Measurements from ENCODE around the gene C17orf58.
"Not testable (repeated sequence)": the region's sequence is repeated elsewhere in the genome, so short reads cannot be mapped to it uniquely, and the experiment has no call there.

C17orf58 gene

GRCh38 chr17:68019336-68019674, 23.0 kb upstream of the C17orf58 start:
- H3K27ac ChIP-seq (replicated peaks): no peak overlapping the region
- no peaks in the 10 kb centered on the region for H3K27me3 ChIP-seq (ENCODE audit: insufficient read depth, poor library complexity, severe bottlenecking)
- no peak for DNase-seq (ENCODE audit: low read depth in 1 of 2, low spot score in 1 of 2)
- 0 out of 2 replicates have a peak overlapping the region, but pooled peaks have one; percentile 7 for H3K4me3 ChIP-seq (replicated peaks; ENCODE audit: insufficient read depth, low read length)
- TF ChIP-seq SPI1 (IDR thresholded peaks at IDR 0.05; ENCODE audit: borderline replicate concordance, low read depth) (no peak), GABPA (IDR thresholded peaks at IDR 0.05; ENCODE audit: low read depth) (no peak), REST (IDR thresholded peaks at IDR 0.05; ENCODE audit: insufficient replicate concordance, low read depth) (no peak), POLR2AphosphoS5 (IDR thresholded peaks at IDR 0.05; ENCODE audit: low read depth) (no peak), CTCF (IDR thresholded peaks at IDR 0.05; ENCODE audit: insufficient read depth, low read length) (no peak)

DNA sequence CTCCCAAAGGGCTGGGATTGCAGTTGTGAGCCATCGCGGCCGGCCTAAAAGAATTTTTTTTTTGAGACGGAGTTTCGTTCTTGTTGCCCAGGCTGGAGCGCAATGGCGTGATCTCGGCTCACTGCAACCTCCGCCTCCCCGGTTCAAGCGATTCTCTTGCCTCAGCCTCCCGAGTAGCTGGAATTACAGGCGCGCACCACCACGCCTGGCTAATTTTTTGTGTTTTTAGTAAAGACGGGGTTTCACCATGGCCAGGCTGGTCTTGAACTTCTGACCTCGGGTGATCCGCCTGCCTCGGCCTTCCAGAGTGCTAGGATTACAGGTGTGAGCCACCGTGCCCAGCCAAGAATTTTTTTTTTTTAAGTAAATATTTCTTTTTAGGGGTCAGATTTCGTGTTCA, 22.2 kb upstream of the C17orf58 start:
- DNase-seq (ENCODE audit: low read depth in 1 of 2, low spot score in 1 of 2): not testable (repeated sequence)

DNA sequence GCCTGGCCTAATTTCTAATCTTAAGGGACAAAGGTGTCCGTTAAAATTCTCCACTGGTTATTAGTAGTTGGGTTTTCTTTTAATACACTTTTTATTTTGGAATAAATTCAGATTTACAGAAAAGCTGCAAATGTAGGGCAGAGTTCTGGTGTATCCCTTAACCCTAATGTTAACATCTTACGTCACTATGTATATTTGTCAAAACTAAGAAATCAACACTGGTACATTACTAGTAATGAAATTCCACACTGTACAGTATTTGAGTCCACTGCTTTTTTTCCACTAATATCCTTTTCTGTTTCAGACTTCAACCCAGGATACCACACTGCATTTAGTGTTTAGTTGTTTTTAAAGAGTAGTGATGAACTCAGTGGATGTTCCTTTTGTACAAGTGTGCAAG, 20.6 kb upstream of the C17orf58 start:
- DNase-seq (ENCODE audit: low read depth in 1 of 2, low spot score in 1 of 2): no peak
- Histone ChIP-seq H3K4me3 (replicated peaks; ENCODE audit: insufficient read depth, low read length) (no peak overlapping the region), H3K27me3 (ENCODE audit: insufficient read depth, poor library complexity, severe bottlenecking) (no peaks in the 10 kb centered on the region), H3K27ac (replicated peaks) (no peak overlapping the region)
- TF ChIP-seq POLR2AphosphoS5 (IDR thresholded peaks at IDR 0.05; ENCODE audit: low read depth) (no peak), REST (IDR thresholded peaks at IDR 0.05; ENCODE audit: insufficient replicate concordance, low read depth) (no peak), CTCF (IDR thresholded peaks at IDR 0.05; ENCODE audit: insufficient read depth, low read length) (no peak), SPI1 (IDR thresholded peaks at IDR 0.05; ENCODE audit: borderline replicate concordance, low read depth) (no peak), GABPA (IDR thresholded peaks at IDR 0.05; ENCODE audit: low read depth) (no peak)

More for the DNA sequence above, 22.2 kb upstream of the C17orf58 start:
- not testable (repeated sequence) for H3K27ac ChIP-seq (replicated peaks); H3K4me3 ChIP-seq (replicated peaks; ENCODE audit: insufficient read depth, low read length); H3K27me3 ChIP-seq (ENCODE audit: insufficient read depth, poor library complexity, severe bottlenecking)

DNA sequence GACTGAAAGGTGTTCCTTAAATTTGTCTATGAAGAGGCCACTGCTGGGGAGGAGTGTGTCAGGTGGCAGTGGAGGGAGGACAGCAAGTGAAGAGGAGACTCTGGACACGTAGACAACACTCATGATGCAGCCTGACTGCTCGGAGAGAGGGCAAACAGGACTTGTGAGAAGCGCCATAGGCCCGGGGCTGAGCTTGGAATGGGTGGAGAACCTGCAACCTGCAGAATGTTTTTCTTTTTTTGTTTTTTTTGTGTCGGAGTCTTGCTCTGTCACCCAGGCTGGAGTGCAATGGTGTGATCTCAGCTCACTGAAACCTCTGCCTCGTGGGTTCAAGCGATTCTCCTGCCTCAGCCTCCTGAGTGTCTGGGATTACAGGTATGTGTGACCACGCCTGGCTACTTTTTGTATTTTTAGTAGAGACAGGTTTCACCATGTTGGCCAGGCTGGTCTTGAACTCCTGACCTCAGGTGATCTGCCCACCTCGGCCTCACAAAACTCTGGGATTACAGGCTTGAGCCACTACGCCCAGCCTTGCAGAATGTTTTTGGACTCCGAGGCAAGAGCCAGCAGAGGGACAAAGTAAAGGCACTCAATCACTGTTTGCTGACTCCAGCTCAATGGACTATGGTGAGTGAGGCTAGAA, 18.9 kb upstream of the C17orf58 start:
- TF ChIP-seq GABPA (IDR thresholded peaks at IDR 0.05; ENCODE audit: low read depth): no peak
- TF ChIP-seq SPI1 (IDR thresholded peaks at IDR 0.05; ENCODE audit: borderline replicate concordance, low read depth): no peak
- no peak for TF ChIP-seq REST (IDR thresholded peaks at IDR 0.05; ENCODE audit: insufficient replicate concordance, low read depth)
- TF ChIP-seq CTCF (IDR thresholded peaks at IDR 0.05; ENCODE audit: insufficient read depth, low read length): no peak
- no peak for TF ChIP-seq POLR2AphosphoS5 (IDR thresholded peaks at IDR 0.05; ENCODE audit: low read depth)
- H3K27ac ChIP-seq (replicated peaks): no peak overlapping the region
- no peak overlapping the region for H3K4me3 ChIP-seq (replicated peaks; ENCODE audit: insufficient read depth, low read length)
- DNase-seq (ENCODE audit: low read depth in 1 of 2, low spot score in 1 of 2): no peak
- H3K27me3 ChIP-seq (ENCODE audit: insufficient read depth, poor library complexity, severe bottlenecking): no peaks in the 10 kb centered on the region

All from HL-60 (cell line).